Measurements from ENCODE around the gene ANKRD44.

ANKRD44 gene

DNA sequence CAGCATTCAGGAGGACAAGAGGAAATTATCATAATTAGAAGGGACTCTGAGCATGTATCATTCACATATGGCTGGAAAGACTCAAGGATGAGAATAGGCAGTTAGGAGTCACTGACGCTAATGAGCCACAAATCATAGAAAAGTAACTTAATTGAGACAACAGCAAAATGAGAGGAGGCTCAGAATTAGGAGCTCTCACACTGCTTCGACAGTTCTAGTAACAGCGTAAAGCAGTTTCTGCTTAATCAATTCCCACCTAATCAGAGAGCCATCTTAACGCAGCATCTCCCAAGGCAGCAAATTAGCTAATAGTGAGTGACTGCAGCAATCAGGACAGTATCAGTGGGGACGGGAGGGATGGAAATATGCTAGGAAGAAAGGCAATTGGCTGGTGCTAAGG, 32.8 kb downstream of the ANKRD44 start:
- no peak overlapping the region for H3K4me3 ChIP-seq (ENCODE audit: low read depth, low read length)
- in situ Hi-C loops (cut with HindIII; ENCODE audit: low pct_ligation_motif_present, low sequenced_read_pairs), result no loop called here
- no peak overlapping the region for H3K27ac ChIP-seq
- no peak for DNase-seq
- no peaks in the 10 kb centered on the region for H3K36me3 ChIP-seq (replicated peaks)
- H3K27me3 ChIP-seq (replicated peaks), result no peaks in the 10 kb centered on the region
- TF ChIP-seq, protein P1, sequence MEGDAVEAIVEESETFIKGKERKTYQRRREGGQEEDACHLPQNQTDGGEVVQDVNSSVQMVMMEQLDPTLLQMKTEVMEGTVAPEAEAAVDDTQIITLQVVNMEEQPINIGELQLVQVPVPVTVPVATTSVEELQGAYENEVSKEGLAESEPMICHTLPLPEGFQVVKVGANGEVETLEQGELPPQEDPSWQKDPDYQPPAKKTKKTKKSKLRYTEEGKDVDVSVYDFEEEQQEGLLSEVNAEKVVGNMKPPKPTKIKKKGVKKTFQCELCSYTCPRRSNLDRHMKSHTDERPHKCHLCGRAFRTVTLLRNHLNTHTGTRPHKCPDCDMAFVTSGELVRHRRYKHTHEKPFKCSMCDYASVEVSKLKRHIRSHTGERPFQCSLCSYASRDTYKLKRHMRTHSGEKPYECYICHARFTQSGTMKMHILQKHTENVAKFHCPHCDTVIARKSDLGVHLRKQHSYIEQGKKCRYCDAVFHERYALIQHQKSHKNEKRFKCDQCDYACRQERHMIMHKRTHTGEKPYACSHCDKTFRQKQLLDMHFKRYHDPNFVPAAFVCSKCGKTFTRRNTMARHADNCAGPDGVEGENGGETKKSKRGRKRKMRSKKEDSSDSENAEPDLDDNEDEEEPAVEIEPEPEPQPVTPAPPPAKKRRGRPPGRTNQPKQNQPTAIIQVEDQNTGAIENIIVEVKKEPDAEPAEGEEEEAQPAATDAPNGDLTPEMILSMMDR (IDR thresholded peaks at IDR 0.05; ENCODE audit: low read depth, low read length, missing control alignments), result no peak

DNA sequence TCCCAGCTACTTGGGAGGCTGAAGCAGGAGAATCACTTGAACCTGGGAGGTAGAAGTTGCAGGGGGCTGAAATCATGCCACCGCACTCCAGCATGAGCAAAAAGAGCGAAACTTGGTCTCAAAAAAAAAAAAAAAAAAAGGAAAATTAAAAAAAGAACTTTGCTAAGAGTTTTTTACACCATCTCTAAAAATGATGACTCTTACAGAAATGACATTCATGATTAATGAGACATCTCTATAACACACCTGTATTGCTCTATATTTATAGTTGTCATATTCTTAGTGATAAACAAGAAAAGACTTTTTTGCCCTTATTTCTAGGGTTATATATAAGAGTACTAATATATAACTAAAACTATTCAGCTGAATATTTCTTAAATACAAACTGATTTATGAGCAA, 34.4 kb downstream of the ANKRD44 start:
- DNase-seq, result no peak
- no peak overlapping the region for H3K4me3 ChIP-seq (ENCODE audit: low read depth, low read length)
- in situ Hi-C loops (cut with HindIII; ENCODE audit: low pct_ligation_motif_present, low sequenced_read_pairs), result no loop called here
- TF ChIP-seq, protein P1 (IDR thresholded peaks at IDR 0.05; ENCODE audit: low read depth, low read length, missing control alignments), result no peak
- H3K36me3 ChIP-seq (replicated peaks), result no peaks in the 10 kb centered on the region
- no peaks in the 10 kb centered on the region for H3K27me3 ChIP-seq (replicated peaks)
- H3K27ac ChIP-seq, result no peak overlapping the region

DNA sequence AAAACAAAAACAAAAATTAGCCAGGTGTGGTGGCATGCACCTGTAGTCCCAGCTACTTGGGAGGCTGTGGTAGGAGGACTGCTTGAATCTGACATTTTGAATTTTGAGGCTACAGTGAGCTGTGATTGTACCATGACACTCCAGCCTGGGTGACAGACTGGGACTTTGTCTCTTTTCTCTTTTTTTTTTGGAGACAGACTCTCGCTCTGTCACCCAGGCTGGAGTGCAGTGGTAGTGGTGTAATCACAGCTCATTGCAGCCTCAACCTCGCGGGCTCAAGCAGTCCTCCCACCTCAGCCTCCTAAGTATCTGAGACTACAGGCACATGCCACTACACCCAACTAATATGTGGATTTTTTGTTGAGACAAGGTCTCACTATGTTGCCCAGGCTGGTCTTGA, 35.6 kb downstream of the ANKRD44 start:
- no peak overlapping the region for H3K27ac ChIP-seq
- no peaks in the 10 kb centered on the region for H3K36me3 ChIP-seq (replicated peaks)
- no peaks in the 10 kb centered on the region for H3K27me3 ChIP-seq (replicated peaks)
- TF ChIP-seq, protein P1 (IDR thresholded peaks at IDR 0.05; ENCODE audit: low read depth, low read length, missing control alignments), result no peak
- no peak overlapping the region for H3K4me3 ChIP-seq (ENCODE audit: low read depth, low read length)
- no peak for DNase-seq
- in situ Hi-C loops (cut with HindIII; ENCODE audit: low pct_ligation_motif_present, low sequenced_read_pairs), result no loop called here

DNA sequence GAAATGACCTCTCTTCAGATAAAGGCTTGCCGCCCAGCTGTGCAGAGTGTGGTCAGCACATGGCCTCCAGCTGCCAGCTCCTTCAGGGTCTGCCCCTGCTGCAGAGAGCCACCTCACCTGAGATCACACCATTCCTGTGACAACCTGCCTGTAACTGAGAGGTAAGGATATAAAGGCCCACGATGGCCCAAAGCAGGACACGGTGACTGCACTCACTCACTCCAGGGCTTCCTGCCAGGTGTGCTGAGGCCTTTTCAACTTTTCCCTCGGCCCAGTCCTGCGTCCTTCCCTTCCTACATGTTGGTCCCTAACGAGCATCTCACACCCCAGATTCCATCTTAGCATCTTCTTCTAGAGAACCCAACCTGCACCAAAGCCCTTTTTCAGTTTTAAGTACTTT, 36.2 kb downstream of the ANKRD44 start:
- in situ Hi-C loops (cut with HindIII; ENCODE audit: low pct_ligation_motif_present, low sequenced_read_pairs), result no loop called here

DNA sequence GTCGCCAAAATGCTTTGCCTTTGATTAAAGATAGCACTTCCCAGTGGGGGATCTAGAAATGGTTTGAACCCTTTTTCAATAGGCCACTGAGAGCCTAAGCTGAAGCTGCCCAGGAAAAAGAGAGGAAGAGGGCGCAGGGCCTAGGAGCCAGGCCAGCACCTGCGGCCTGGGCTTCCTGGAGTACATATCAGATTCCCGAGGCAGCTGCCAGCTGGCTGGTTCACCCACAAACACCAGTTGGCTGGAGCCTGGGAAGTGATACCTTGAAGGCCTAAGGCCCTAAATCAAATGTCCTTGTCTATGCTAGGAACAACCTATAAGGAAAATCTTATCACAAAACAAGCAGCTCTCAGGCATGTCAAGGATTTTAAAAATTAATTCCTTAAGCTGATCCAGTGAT, 37.1 kb downstream of the ANKRD44 start:
- H3K27ac ChIP-seq, result no peak overlapping the region
- no peak for DNase-seq
- in situ Hi-C loops (cut with HindIII; ENCODE audit: low pct_ligation_motif_present, low sequenced_read_pairs), result no loop called here
- TF ChIP-seq, protein P1 (IDR thresholded peaks at IDR 0.05; ENCODE audit: low read depth, low read length, missing control alignments), result no peak
- no peak overlapping the region for H3K4me3 ChIP-seq (ENCODE audit: low read depth, low read length)
- no peaks in the 10 kb centered on the region for H3K36me3 ChIP-seq (replicated peaks)
- no peaks in the 10 kb centered on the region for H3K27me3 ChIP-seq (replicated peaks)

More for the DNA sequence above, 36.2 kb downstream of the ANKRD44 start:
- DNase-seq, result no peak
- H3K27me3 ChIP-seq (replicated peaks), result no peaks in the 10 kb centered on the region
- H3K4me3 ChIP-seq (ENCODE audit: low read depth, low read length), result no peak overlapping the region
- TF ChIP-seq, protein P1 (IDR thresholded peaks at IDR 0.05; ENCODE audit: low read depth, low read length, missing control alignments), result no peak
- H3K36me3 ChIP-seq (replicated peaks), result no peaks in the 10 kb centered on the region
- H3K27ac ChIP-seq, result no peak overlapping the region

DNA sequence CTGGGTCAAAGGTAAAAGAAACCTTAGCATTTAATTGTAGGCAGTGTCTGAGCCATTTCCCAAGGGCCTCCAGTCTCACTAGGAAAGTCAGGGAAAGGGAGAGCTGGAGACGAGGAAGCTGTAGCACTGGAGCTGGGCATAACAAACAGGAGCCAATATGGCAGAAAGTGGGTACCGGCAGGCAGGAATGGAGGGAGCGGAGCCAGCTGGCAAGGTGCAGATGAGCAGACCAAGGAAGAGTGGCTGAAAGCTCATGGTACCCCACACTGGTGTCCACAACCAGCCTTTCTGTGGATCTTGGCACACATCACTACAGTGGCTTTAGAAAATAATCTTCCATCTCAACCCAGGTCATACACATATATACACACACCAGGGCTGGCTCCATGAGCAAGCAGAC, 40.0 kb downstream of the ANKRD44 start:
- in situ Hi-C loops (cut with HindIII; ENCODE audit: low pct_ligation_motif_present, low sequenced_read_pairs), result no loop called here
- no peak overlapping the region for H3K4me3 ChIP-seq (ENCODE audit: low read depth, low read length)
- no peak overlapping the region for H3K27ac ChIP-seq

More for the DNA sequence above, 40.0 kb downstream of the ANKRD44 start:
- Histone ChIP-seq H3K36me3 (replicated peaks) (no peaks in the 10 kb centered on the region), H3K27me3 (replicated peaks) (no peaks in the 10 kb centered on the region)
- TF ChIP-seq, protein P1 (IDR thresholded peaks at IDR 0.05; ENCODE audit: low read depth, low read length, missing control alignments), result no peak
- DNase-seq, result no peak

Data from brain microvascular endothelial cell (primary cell).